Measurements from ENCODE around the gene UBC.
A peak's percentile ranks its signal among the peaks of the same experiment; 100 is the strongest.

Gene UBC

DNA sequence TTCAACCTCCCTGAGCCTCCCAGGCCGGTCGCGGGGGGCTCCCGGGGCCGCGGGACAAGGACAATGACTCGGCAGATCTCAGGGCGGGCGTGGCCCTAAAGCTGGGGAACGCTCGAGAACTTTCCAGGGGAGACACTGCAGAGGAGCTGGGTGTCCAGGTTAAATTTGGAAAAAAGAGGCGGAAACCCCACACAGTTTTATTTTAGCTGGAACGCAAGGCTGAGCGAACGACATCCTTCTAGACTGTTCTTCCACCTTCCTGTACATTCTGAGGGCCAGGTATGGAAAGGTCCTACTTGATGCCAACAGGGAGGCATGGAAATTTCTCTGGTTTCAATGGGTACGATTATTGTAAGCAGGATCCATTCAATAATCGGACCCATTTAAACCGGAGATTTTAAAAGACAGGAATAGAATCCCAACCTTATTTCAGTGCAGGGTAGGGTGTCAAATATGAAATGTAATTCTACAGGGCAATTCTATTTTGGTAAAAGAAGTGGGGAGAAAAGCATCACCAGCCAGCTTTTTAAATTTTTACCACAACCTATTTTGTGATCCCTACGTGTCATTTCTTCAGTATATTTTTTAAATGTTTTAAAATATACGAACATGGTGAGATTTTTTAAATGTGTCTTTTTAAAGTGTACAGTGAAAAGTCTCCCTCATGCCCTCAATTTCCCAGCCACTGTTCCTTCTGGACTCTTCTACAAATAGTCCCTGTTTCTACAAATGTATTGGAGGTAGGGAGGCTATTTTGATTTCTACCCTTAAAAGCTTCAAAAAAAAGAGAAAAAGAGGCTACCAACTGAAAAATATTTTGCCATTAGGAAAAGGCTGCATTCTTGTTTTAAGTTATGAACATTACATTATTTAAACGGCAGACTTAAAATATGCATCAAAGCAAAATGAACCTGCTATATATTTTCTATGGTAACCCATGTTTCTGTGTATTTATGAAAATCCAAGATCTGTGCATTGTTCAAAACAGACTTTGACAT is 1.1 kb upstream of the UBC start:
- TF ChIP-seq, protein P1, sequence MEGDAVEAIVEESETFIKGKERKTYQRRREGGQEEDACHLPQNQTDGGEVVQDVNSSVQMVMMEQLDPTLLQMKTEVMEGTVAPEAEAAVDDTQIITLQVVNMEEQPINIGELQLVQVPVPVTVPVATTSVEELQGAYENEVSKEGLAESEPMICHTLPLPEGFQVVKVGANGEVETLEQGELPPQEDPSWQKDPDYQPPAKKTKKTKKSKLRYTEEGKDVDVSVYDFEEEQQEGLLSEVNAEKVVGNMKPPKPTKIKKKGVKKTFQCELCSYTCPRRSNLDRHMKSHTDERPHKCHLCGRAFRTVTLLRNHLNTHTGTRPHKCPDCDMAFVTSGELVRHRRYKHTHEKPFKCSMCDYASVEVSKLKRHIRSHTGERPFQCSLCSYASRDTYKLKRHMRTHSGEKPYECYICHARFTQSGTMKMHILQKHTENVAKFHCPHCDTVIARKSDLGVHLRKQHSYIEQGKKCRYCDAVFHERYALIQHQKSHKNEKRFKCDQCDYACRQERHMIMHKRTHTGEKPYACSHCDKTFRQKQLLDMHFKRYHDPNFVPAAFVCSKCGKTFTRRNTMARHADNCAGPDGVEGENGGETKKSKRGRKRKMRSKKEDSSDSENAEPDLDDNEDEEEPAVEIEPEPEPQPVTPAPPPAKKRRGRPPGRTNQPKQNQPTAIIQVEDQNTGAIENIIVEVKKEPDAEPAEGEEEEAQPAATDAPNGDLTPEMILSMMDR (IDR thresholded peaks at IDR 0.05) = no peak

DNA sequence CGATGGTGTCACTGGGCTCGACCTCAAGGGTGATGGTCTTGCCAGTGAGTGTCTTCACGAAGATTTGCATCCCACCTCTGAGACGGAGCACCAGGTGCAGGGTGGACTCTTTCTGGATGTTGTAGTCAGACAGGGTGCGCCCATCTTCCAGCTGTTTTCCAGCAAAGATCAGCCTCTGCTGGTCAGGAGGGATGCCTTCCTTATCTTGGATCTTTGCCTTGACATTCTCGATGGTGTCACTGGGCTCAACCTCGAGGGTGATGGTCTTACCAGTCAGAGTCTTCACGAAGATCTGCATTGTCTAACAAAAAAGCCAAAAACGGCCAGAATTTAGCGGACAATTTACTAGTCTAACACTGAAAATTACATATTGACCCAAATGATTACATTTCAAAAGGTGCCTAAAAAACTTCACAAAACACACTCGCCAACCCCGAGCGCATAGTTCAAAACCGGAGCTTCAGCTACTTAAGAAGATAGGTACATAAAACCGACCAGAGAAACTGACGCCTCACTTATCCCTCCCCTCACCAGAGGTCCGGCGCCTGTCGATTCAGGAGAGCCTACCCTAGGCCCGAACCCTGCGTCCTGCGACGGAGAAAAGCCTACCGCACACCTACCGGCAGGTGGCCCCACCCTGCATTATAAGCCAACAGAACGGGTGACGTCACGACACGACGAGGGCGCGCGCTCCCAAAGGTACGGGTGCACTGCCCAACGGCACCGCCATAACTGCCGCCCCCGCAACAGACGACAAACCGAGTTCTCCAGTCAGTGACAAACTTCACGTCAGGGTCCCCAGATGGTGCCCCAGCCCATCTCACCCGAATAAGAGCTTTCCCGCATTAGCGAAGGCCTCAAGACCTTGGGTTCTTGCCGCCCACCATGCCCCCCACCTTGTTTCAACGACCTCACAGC is 717 bp downstream of the UBC start:
- TF ChIP-seq, protein P1 (IDR thresholded peaks at IDR 0.05) = peak; percentile 59; the same call in 1 of the 2 replicates

DNA sequence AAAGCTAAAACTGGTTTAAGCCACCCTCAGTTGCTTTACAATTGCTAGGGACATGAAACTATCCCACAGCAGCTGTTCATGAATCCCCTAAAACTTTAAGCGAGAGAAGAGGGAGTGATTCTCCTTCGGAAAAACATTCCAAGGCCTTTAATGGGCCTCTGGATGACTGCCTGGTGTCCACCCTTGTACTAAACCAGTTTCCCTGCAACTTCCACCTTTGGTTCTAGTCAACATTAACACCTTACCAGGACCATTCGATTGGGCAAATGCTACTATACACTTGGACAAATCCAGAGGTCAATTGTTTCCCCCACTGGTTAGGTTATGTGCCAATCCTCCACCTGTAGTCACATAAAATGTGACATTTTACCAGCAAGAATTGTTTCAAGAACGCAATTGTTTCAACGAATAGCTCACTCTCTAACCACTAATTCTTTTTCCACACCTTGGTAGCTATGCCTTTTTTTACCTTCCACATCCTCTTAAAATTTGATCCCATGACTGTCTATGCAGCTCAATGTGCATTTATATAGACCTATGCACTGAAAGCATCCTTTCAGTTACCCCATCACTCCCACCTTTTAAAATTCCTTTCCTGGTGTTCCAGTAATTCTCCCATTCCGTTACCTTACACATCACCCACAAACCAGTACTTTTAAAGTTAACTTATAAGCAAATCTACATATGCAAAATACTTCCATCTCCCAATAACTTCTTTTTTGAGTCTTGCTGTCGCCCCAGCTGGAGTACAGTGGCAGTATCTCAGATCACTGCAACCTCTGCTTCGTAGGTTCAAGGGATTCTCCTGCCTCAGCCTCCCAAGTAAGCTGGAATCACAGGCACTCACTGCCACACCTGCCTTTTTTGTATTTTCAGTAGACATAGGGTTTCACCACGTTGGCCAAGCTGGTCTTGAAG is 3.6 kb downstream of the UBC start:
- TF ChIP-seq, protein P1 (IDR thresholded peaks at IDR 0.05) = no peak

DNA sequence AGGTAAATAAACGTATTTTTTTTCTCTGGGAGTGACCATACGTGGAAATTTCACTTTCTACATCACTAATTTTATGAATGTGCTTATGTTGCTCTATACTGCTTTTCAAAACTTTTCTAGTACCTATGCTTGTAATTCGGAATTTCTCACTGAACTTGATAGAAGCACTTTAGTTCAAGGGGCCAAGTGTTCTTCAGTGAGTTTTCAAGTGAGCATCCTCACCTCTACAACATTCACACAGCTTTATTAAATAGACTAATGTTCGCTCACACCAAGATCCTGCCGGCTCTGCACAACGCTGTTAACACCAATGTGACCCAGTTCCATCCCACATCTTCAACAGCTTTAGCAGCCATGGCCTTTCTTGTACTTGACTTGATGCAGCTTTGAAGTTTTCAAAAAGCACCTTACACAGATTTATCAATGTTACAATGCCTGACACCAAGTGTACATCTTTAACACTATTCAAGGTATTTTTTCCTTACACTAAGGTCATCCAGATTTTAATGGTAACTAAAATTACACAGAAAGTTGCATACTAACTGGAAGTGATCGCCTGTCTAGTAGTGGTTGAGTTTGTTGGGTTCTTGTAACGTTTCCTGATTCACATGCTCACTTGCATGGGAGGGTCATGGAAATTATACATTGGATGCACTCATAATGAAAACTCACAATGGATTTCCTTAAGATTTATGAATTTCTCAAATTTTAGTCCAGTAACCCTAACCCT is 4.5 kb downstream of the UBC start:
- TF ChIP-seq, protein P1 (IDR thresholded peaks at IDR 0.05) = no peak

DNA sequence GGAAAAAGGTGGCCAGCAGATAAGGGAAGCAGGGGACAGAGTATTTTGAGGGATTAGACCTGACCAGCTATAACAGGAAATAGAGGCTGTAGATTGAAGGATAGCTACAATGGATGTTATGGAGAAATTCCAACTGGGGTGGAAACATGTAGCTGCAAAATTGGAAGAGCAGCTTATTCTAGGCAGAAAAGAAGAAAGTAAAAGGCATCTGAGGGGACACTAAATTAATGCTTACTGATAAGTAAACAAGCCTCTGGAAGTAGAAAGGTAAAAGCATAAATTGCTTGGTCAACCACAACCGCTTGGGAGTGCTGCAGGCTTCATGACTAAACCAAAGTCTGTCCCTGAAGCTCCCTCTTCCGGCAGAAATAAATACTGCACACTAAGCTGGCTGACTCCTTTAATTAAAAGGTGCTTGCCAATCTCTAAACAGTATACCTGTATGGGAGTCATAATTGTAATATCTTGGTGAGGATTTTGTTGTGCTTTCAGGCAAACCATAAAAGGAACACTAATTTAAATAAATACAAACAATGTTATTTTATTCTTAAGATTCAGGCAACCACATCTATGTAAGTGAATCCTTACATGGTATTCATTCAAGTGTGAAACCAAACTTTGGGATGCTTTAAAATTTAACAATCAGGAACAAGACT is 7.7 kb downstream of the UBC start:
- TF ChIP-seq, protein P1 (IDR thresholded peaks at IDR 0.05) = peak; percentile 100

DNA sequence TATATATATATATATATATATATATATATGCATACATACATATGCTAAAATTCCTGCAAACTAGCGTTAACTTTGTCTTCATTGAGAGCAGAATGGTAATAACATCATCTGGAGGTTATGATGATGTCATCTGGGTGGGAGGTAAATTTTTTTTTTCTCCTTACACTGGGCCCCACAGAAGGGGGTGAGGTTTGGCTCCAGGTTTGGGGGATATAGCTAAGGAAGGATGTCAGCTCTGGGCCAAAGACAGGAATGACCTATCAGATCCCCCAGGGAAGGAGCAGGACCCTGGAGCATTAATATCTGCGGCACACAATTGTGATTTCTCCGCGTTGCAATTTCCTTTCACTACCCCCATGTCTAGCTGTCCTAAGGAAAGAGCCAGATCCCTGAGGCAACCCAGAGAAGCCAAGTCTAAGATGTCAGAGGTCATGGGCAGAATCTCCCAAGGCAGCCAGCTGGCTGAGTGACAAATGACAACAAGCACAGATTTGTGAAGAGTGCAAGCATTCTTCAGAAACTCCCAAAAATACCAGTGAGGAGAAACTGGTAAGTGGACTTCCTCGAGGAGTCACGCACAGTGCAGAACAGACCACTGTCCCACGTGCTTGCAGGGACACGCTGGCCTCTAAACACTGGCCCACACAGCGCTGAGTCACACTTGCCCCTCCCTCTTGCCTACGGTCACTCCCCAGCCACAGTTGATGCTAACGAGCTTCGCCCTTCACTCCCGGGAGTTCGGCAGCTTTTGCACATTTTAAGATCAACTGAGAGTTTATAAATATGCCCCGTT is 9.9 kb downstream of the UBC start:
- TF ChIP-seq, protein P1 (IDR thresholded peaks at IDR 0.05) = no peak

Data from LNCAP (cell line).